Stomach (tissue), 4 donors: ENCODE results near the gene ZNF652.

Source experiments
- CTCF ChIP-seq, 7 experiments: fragments of 450-650 bp in 4 of 7; fragments of 200-600 bp in 3 of 7; sonication (generic) in 3 of 7; IDR thresholded peaks; one replicate each; pipeline ENCODE4 v1.5.1; 2016 to 2019; ENCODE audit warnings: antibody characterized with exemption in 7 of 7, control low read depth in 2 of 7, mild to moderate bottlenecking in 1 of 7
- EP300 ChIP-seq: sonication (generic); formaldehyde crosslinking; IDR thresholded peaks from one replicate; pipeline ENCODE4 v1.6.1; 2017; ENCODE audit warnings: antibody characterized with exemption
- POLR2A ChIP-seq, 4 donors: fragments of 450-650 bp; IDR thresholded peaks; one replicate each; pipeline ENCODE4 v1.6.1; 2016; ENCODE audit warnings: antibody characterized with exemption in 4 of 4, control low read depth in 2 of 4, mild to moderate bottlenecking in 1 of 4, moderate library complexity in 1 of 4
- POLR2AphosphoS5 ChIP-seq, 3 donors: sonication (generic); formaldehyde crosslinking; IDR thresholded peaks; one replicate each; pipeline ENCODE4 v1.6.1; 2016; ENCODE audit warnings: antibody characterized with exemption in 3 of 3

DNA sequence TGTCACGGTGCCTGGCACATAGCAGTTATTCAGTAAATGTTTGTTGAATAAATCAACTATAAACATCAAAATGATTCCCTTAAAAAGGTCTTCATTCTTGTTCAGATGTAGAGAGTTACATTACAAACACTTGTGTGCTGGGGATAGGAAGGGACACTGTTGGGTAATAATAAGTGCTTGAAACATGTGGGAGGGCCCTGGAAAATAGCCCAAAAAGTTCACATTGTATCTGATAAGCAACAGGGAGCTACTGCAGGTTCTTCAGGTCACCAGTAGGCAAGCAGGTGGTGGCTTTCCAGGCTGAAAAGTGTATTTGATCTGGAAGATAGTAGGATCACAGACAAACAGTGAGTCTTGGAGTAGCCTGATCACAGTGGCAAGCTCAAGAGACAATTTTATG, 19.0 kb upstream of the ZNF652 start:
- TF ChIP-seq CTCF (IDR thresholded peaks at IDR 0.05) (no peak), EP300 (no peak), POLR2AphosphoS5 (IDR thresholded peaks at IDR 0.05) (no peak), POLR2A (IDR thresholded peaks at IDR 0.05) (no peak)
